Measurements from ENCODE around the gene LRMDA. TPM values are rescaled to one million over a fixed set of nuclear protein-coding genes. Genes with fewer than 3 reads are reported as not detected.

The LRMDA gene
- polyA plus RNA-seq, 3 donors = 39.8 to 59.6 (median 56.4) TPM

DNA sequence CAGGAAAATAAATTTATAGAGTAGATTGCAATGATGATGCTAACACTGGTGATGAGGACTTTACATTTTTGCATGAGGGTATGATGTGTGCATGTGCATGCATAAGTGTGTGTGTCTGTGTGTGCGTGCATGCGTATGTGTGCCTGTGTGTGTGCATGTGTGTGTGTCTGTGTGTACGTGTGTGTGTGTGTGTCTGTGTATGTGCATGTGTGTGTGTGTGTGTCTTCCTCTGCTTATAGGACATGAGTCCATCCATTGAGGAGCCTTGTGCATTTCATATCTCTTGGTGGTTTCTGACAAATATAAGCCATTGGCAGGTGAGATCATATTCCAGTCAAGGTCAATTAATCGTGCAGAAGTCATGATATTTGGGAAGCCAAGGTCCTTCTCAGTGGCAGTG, 277.8 kb downstream of the LRMDA start:
- Histone ChIP-seq H3K4me3 (replicated peaks in 1 of 3; ENCODE audit: low read depth in 2 of 3, low read length in 3 of 3) (no peak overlapping the region), H3K36me3 (replicated peaks in 1 of 2; ENCODE audit: control insufficient read depth in 1 of 2, insufficient read depth in 2 of 2, low read length in 2 of 2) (no peaks in the 10 kb centered on the region), H3K4me1 (ENCODE audit: control insufficient read depth in 1 of 2, insufficient read depth in 2 of 2, low read length in 2 of 2) (peaks cover 11 to 14% of the 10 kb centered on the region in 2 donors), H3K27ac (ENCODE audit: low read depth in 1 of 2, low read length in 2 of 2) (no peak overlapping the region), H3K4me2 (replicated peaks; ENCODE audit: extremely low read depth, low read length, poor library complexity, severe bottlenecking) (no peak overlapping the region), H3K27me3 (ENCODE audit: control insufficient read depth in 2 of 2, insufficient read depth in 2 of 2, low read length in 2 of 2) (no peaks in the 10 kb centered on the region), H3K79me2 (ENCODE audit: insufficient read depth, low read length) (peaks cover 8% of the 10 kb centered on the region), H2AFZ (ENCODE audit: insufficient read depth, low read depth, low read length, poor library complexity, severe bottlenecking) (no peak overlapping the region), H3K9ac (ENCODE audit: insufficient read depth, low read length, poor library complexity, severe bottlenecking) (no peak overlapping the region), H4K20me1 (ENCODE audit: insufficient read depth, low read length) (peaks cover 59% of the 10 kb centered on the region), H3K9me3 (replicated peaks in 1 of 2; ENCODE audit: control insufficient read depth in 1 of 2, insufficient read depth in 1 of 2, low read length in 2 of 2) (no peaks in the 10 kb centered on the region)
- Mint-ChIP-seq H3K36me3 (peaks cover 1 to 4% of the 10 kb centered on the region in 2 donors), H3K4me1 (peaks cover 30% of the 10 kb centered on the region), H3K9me3 (no peaks in the 10 kb centered on the region), H3K4me3 (no peak overlapping the region), H3K27me3 (ENCODE audit: low read depth in 3 of 3) (peaks cover 0 to 2% (median 1%) of the 10 kb centered on the region in 3 donors), H3K27ac (no peak overlapping the region)
- WGBS (ENCODE audit: insufficient coverage) = 91% methylated on average over 4 of the region's 4 CpGs
- intact Hi-C loops (cut with micrococcal nuclease) = no loop called here
- no peak for DNase-seq
- no peak for TF ChIP-seq CTCF (IDR thresholded peaks at IDR 0.05)

DNA sequence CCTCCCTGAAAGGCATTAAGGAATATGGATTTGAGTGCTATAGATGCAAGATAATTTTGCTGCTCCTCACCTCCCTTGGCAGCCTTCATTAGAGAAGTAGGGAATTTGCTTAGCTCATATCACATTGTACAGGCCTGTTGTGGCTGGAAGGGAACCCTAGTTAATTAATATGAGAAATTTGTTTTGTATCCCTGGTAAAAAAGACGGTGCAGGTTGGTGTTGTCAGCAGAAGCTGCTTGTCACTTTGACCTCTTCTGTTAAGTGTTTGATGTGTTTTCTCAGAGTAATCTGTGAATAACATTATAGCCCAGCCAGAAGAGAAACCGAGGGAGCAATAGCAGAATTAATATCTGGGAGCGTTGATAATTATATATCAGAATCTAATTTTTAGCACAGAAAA, 278.4 kb downstream of the LRMDA start:
- H3K36me3 ChIP-seq (replicated peaks in 1 of 2; ENCODE audit: control insufficient read depth in 1 of 2, insufficient read depth in 2 of 2, low read length in 2 of 2) = no peaks in the 10 kb centered on the region
- H3K36me3 Mint-ChIP-seq = peaks cover 1 to 4% of the 10 kb centered on the region in 2 donors
- 89% methylated on average over 1 of the region's 3 CpGs for WGBS (ENCODE audit: insufficient coverage)
- intact Hi-C loops (cut with micrococcal nuclease) = no loop called here
- peaks cover 57% of the 10 kb centered on the region for H4K20me1 ChIP-seq (ENCODE audit: insufficient read depth, low read length)
- no peak overlapping the region for H3K9ac ChIP-seq (ENCODE audit: insufficient read depth, low read length, poor library complexity, severe bottlenecking)
- no peaks in the 10 kb centered on the region for H3K27me3 ChIP-seq (ENCODE audit: control insufficient read depth in 2 of 2, insufficient read depth in 2 of 2, low read length in 2 of 2)
- no peaks in the 10 kb centered on the region for H3K9me3 Mint-ChIP-seq
- no peak overlapping the region for H3K27ac Mint-ChIP-seq
- peaks cover 8% of the 10 kb centered on the region for H3K79me2 ChIP-seq (ENCODE audit: insufficient read depth, low read length)
- DNase-seq = no peak
- H3K4me1 Mint-ChIP-seq = peaks cover 30% of the 10 kb centered on the region
- H3K4me3 Mint-ChIP-seq = no peak overlapping the region
- H2AFZ ChIP-seq (ENCODE audit: insufficient read depth, low read depth, low read length, poor library complexity, severe bottlenecking) = no peak overlapping the region
- no peaks in the 10 kb centered on the region for H3K9me3 ChIP-seq (replicated peaks in 1 of 2; ENCODE audit: control insufficient read depth in 1 of 2, insufficient read depth in 1 of 2, low read length in 2 of 2)
- no peak overlapping the region for H3K27ac ChIP-seq (ENCODE audit: low read depth in 1 of 2, low read length in 2 of 2)
- no peak overlapping the region for H3K4me2 ChIP-seq (replicated peaks; ENCODE audit: extremely low read depth, low read length, poor library complexity, severe bottlenecking)
- peaks cover 0 to 2% (median 1%) of the 10 kb centered on the region in 3 donors for H3K27me3 Mint-ChIP-seq (ENCODE audit: low read depth in 3 of 3)
- H3K4me1 ChIP-seq (ENCODE audit: control insufficient read depth in 1 of 2, insufficient read depth in 2 of 2, low read length in 2 of 2) = peaks cover 11 to 14% of the 10 kb centered on the region in 2 donors
- TF ChIP-seq CTCF (IDR thresholded peaks at IDR 0.05) = no peak
- no peak overlapping the region for H3K4me3 ChIP-seq (replicated peaks in 1 of 3; ENCODE audit: low read depth in 2 of 3, low read length in 3 of 3)

Data from CD14-positive monocyte (primary cell).